NCI-H2171 treated with DMSO at 0.1 percent for 48 hours (cell line): Measurements from ENCODE around the gene PLEKHA5.
"Not testable (repeated sequence)": the region's sequence is repeated elsewhere in the genome, so short reads cannot be mapped to it uniquely, and the experiment has no call there.

Source experiments
- DNase-seq: peaks from one replicate; lab custom pipeline; 2025; lab: John Stamatoyannopoulos, UW

Gene PLEKHA5

DNA sequence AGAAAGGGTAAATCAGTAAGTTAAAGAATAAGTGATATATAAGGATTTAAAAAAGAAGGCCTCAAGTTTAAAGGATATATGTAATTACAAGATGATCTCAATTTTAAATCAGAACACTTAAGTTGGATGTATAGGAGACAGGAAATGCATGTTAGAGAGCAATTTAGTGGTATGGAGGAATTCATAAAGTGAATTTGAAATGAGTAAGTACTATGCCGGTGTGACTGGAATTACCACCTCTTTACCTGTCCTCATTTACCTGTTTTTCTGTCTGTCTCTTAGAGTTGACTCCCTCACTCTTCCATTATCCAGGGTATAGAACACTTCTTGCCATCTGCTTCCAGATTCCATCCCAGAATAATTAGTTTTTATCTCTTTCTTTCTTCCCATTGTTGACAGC, 73.5 kb downstream of the PLEKHA5 start:
- DNase-seq, result no peak

DNA sequence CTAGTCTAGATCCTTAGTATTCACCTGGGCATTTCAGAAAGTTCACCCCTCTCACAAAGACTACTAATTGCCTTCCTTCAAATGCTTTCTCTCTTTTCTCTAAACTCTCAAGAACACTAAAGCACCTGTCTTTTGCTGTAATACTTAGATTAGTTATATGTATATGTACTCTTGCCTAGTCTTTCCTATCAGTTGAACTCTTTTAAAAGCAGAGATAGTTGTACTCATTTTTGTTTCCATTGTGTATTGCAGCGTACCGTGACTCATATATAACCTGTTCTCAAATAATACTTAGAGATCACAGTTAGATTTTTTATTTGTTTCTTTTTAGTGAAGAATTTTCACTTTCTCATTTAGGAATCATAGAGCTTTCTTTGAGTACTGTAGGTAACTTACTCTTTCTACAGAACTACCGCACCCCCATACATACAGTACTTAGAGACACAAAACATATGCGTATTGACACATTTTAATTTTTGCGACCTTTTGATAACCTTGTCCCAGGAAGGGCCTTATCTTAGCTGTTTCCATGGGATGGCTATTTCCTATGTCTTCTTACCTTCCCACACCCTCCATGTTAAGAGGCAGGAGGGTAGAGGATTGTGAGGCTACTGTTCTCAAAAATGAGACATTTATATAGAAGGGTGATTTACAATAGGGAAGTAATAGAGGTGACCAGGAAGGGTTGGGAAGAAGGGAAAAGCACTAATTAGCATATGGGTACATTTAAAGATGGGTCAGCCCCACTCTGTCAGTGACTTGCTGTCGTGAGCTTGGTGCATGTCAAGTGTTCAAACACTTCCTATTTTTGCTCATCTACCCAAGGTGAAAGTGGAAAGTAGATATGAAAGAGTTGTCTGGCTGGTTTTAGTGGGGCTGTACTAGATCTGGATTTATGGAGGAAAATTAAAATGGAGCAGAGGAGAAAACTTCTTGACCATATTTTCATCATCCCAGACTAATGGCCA, 74.3 kb downstream of the PLEKHA5 start:
- DNase-seq, result no peak

DNA sequence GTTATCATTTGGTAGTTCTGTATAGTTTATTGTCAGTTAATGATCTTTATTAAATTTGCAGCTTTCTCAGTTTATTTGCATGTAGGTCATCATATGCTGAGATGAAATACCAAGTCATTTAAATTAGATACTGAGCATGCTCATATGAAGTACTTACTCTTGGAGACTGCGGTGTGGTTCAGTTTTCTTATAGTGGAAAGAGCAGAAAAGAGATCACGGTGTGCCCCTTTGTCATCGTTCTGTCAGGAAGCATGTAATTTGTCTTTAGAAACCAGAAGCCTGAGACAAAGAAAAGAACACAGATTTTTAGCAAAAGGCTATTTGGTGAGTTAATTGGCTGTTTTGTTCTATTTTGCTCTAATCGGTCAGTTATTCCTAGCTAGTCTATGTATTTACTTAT, 75.6 kb downstream of the PLEKHA5 start:
- no peak for DNase-seq

DNA sequence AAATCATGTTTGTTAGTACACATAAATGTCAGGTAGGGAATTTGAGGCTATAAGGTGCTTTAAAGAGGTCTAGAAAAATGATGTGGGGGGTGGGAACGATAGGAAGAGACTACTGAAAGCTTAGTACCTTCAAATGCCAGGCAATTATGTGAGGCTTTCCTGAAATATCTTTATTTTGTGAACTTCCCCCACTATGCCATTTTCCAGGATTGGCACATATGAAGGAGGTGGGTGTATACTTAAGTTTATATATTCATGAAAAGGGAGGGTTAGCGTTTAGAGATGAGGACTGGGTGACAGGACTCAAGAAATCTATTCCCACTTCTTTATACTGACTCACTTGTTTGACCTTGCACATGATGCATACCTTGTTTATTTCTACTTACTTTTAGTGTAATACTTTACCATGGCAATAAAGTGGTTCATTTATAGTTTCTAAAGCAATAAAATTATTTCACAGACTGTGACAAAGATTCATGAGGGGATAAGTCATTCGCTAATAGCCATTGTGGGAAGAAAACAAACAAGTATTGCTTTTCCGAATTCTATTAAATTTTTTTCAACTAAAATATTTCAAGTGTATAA, 77.1 kb downstream of the PLEKHA5 start:
- DNase-seq, result no peak

DNA sequence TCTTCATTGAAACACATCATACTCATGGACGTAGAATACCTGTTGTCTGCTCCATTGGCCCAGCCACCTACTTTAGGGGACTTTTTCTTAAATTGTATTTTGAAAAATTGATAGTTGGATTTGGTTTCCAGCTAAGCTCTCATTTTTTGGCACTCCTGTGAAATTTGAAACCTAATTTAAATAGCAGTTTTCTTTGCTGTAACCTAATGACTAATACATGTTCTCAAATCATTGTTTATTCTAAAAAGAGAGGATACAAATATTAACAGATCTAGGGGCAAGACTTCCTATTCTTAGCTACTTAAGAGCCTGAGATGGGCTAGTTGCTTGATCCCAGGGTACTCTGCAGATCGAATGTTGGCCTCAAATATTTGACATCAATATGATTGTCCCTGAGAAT, 78.9 kb downstream of the PLEKHA5 start:
- DNase-seq, result no peak

DNA sequence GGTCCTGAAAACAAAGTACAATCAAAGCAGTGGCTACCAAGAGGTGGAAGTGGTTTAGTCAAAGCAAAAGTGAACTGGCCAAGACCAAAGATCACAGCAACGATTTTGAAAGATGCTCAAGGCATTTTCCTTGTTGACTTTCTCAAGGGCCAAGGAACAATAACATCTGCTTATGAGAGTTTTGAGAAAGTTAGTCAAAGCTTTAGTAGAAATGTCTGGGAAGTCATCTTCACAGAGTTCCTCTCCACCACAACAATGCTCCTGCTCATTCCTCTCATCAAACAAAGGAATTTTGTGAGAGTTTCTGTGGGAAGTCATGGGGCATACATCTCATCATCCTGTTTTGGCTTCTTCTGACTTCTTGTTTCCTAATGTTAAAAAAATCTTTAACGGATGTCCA, 80.1 kb downstream of the PLEKHA5 start:
- DNase-seq, result no peak

DNA sequence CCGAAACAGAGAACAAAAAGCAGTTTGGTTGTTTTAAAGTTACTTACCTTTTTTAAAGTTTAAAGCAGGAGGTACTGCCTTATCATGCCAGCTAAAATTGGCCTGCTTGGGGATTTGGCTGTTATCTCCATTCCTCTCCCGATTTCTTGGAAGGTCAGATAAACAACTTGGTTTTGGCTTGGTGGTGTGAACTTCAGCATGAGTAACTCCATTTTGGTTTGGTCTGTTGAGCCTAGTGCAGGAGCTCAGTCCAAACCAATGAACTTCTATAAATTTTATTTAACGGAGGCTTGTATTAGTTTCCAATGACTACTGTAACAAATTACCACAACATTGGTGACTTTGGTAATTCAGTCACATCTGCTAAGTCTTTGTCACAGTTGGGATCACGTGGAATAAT, 82.3 kb downstream of the PLEKHA5 start:
- DNase-seq, result no peak

DNA sequence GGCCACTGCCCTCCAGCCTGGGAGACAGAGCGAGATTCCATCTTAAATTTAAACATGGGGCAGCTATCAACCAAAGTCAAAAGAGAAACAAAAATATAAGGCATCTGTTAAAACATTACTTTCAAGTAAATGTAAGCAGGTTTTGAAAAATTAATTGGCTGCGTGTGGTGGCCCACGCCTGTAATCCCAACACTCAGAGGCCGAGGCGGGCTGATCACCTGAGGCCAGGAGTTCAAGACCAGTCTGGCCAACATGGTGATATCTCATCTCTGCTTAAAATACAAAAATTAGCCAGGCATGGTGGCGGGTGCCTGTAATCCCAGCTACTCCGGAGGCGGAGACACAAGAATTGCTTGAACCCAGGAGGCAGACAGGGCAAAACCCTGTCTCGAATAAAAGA, 82.7 kb downstream of the PLEKHA5 start:
- no peak for DNase-seq

DNA sequence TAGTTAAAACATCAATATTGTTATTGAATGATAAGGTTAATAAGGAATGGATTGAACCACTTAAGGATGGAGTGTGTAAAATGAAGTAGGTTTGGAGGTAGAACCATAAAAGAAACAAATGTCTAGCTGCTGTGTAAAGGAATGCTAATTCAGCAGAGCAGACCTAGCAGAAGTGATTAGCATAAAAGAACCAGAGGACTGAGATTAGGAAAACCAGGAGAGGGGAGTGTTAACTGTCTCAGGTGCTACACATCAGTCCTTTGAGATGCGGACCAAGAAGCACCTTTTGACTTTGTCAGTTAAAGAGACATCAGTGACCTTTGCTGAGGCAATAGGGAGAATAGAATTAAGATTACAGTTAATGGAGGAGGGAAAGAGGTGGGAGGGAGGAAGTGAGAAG, 84.5 kb downstream of the PLEKHA5 start:
- no peak for DNase-seq

DNA sequence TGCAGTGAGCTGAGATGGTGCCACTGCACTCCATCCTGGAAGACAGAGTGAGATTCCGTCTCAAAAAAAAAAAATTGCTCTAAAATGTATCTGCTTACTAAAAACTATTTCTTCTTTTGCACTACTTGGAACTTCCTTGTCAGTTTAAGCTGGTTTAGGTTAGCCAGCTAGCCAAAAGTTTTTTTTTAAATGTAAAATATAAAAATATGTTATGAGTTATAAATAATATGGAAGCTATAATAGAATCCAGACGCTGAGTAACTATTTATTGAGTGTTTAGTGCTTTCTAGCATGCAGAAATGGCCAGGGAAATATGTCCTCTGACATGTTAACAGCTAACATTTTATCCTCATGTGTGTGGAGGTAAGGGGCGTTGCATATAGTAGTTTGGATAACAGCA, 85.6 kb downstream of the PLEKHA5 start:
- no peak for DNase-seq

DNA sequence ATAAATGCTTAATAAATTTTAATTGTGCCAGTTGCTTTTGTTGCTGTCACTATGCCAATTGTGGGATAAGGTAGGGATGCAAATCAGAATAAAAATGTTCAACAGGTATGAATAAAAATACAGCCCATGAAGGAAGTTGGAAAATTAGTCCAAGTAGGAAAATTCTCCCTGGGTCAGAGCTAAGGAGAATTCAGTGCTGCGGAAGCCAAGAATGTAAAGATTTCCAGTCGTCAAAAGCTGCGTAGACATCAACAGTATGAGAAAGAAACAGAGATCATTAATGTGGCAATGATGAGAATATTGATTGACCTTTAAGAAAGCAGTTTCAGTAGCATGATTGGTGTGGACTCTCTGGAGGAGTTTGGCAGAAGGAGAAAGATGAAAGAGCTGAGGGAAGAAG, 87.9 kb downstream of the PLEKHA5 start:
- DNase-seq, result no peak

DNA sequence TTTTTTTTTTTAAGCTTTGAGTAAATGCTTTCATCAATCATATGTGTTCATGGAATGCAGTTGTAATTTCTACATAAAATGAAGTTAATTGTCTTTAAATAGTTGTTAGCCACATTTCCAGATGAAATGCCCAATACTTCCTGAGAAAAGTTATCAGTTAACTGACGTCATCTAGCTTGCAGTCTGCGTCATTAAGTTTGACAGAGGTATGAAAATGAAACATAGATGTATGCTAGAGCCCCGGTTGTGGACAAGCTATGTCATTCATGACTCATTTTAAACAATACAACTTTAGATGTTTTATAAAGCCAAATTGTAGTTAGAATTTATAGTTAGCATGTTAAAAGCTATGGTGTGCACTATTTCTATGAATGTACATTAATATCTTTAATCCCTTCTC, 90.7 kb downstream of the PLEKHA5 start:
- DNase-seq, result no peak

DNA sequence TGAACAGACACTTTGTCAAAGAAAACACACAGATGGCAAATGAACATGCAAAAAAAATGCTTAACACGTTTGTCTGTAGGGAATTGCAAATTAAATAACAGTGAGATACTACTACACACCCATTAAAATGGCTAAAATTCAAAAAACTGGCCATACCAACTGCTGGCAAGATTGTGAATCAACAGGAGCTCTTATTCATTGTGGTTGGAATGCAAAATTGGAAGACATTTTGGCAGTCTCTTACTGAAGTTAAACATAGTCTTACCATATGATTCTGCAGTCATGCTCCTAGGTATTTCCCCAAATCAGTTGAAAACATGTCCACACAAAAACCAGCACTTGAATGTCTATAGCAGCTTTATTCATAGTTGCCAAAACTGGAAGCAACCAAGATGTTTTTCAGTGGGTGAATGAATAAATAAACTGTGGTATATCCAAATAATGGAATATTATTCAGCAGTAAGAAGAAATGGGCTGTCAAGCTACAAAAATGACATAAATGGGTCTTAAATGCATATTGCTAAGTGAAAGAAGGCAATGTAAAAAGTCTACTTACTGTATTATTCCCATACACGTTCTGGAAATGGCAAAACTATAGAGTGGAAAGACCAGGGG, 91.4 kb downstream of the PLEKHA5 start:
- no peak for DNase-seq

DNA sequence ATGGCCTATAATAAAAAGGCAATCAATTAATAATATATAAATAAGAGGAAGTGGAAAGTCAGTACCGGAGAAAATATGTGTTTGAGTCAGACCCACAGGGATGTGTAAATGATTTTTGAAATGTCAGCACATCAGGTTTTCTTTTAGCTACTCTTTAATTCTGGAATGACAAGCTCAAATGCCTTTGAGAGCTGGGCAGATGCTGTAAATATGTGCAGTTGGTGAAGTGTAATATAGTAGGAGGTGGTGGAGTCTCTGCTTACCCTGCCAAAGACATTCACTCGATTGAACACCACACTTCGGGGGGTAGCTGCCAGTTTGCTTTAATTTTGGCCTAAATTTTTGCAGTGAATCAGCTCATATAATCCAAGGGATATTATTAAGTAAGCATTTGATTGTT, 93.0 kb downstream of the PLEKHA5 start:
- peak; percentile 37 for DNase-seq

DNA sequence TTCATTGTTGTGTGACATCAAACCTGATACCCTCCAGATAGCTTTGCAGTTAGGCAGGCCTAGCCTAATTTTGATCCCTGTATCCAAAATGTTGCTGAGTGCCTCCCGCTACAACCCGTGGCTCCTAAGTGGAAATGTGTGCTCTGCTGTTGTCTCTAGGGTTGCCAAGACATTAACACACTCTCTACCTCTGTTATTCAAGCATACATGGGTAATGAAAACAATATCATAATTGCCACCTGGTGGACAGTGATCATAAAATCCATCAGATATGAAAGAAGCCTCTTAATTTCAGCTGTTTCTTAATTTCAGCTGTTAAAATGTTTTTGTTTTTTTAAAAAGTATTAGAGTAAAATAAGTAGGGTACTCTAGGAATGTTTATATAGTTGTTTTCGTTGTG, 93.5 kb downstream of the PLEKHA5 start:
- peak; percentile 59 for DNase-seq

DNA sequence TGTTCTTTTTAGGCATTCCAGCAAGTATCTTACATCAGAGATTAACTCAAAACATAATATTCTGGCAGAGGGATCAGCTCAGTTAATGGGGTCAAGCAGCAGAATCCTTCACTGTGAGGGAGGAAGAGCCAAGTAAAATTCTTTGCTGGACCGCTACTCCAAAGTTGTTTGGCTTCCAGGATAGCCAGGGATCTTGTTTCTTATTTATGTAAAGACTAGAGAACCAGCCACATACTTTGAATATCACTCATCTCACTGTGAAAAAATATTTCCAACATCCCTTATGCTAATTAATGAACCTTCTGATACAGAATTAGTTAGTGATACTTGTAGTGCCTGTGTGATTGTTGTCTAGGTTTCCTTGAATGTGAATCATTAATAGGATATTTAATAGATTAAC, 94.2 kb downstream of the PLEKHA5 start:
- DNase-seq, result no peak

DNA sequence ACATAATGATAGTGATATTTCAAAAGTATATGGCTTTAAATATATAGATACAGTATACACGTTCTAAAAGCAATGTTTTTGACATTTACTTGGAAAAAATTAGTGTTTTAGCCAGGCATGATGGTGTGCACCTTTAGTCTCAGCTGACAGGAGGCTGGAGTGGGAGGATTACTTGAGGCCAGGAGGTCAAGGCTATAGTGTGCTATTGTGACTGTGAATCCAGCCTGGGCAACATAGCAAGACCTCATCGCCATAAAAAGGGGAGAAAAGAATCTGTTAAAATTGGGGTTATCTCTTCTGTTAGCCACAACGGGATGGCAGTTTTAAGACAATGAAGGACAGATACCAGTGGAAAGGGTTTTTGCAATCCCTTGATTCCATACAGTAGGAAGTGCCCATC, 95.2 kb downstream of the PLEKHA5 start:
- DNase-seq, result no peak

DNA sequence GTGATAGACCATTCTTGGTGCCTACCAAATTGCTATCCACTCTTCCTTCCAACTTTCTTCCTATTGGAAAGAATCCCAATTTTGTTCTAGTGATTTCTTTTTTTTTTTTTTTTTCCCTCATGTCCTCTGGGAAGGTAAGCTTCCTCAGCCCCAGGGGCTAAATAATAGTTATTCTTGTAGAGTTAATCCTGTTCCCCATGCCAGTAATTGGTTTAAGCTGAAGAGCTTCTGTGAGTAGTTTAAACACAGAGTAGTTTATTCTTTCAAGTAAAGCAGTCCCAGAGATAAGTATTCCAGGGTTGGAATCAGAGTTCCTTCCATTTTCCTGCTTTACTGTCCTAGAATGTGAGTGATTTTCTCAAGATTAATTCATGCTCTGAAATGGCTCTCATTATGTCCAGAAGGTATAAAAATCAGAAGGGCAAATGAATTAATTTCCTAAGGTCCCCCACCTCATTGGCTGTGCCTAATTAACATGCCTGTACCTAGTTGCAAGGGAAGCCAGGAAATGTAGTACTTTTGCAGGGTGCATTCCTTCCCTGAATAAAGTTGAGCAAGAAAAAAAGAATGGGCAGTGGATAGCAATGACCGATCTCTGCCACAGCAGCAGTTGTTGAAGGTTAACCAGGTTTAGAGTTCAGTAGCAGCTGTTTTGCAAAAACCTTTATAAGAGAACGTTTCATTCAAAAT, 97.8 kb downstream of the PLEKHA5 start:
- no peak for DNase-seq

DNA sequence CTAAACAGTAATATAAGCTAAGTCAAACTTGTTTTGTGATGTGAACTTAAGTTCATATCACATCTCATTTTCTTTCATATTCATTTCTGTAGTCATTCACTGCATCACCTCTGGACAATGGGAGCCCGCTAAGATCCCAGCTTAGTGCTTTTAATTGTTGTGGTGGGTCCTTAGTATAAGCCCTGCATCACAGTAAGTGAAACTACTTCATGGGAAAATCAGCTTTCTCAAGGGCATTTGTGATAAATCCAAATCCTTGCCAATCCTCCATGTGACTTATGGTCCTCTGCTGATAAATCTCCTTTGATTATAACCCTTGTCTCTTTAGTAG, 98.3 kb downstream of the PLEKHA5 start:
- DNase-seq, result no peak

DNA sequence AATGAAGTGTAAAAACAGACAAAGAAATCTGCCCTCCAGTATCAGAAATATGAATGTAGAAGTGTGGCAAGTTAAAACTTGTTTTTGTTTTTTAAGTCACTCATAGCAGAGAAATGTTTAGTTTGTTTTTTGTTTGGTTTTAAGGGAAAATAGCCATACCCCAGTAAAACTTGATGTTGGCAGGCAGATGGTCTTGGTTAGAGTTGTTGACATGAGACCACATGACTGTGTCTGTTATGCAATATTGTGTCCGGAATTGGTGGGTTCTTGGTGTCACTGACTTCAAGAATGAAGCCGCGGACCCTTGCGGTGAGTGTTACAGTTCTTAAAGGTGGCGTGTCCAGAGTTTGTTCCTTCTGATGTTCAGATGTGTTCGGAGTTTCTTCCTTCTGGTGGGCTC, 99.5 kb downstream of the PLEKHA5 start:
- DNase-seq, result not testable (repeated sequence)

DNA sequence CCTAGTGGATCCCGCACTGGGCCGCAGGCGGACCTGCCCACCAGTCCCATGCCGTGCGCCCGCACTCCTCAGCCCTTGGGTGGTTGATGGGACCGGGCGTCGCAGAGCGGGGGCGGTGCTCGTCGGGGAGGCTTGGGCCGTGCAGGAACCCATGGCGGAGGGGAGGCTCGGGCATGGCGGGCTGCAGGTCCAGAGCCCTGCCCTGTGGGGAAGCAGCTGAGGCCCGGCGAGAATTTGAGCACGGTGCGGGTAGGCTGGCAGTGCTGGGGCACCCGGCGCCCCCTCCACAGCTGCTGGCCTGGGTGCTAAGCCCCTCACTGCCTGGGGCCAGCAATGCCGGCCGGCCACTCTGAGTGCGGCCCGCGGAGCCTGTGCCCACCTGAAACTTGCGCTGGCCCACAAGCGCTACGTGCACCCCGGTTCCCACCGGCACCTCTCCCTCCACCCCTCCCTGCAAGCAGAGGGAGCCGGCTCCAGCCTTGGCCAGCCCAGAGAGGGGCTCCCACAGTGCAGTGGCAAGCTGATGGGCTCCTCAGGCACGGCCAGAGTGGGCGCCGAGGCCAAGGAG, 100.8 kb downstream of the PLEKHA5 start:
- no peak for DNase-seq

DNA sequence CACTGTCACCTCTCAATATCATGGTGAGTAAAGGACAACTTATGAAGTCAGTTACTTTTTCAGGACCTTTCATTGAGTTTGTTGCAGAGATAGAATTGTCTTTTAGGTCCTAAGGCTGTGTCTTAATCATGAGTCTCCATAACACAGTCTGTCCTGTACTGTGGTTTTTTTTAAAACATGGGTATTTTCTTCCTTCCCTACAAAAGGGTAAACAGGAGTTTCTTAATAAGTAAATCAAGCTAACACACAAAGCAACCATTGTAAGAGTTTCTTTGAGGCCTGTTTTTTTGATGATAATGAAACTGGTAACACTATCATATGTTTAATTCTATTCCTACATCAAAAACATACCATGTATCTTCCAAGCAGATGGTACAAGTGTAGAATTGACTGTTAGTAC, 101.4 kb downstream of the PLEKHA5 start:
- DNase-seq, result no peak
